IPS-15b (cell line): ENCODE data around the gene KMT2C.
"Not testable (repeated sequence)": the region's sequence is repeated elsewhere in the genome, so short reads cannot be mapped to it uniquely, and the experiment has no call there.

Experiments
- H3K27me3 ChIP-seq: one replicate; pipeline ENCODE4 v1.6.1; 2013; ENCODE audit warnings: low read length; ENCODE audit not compliant: control insufficient read depth, insufficient read depth
- H3K36me3 ChIP-seq: one replicate; pipeline ENCODE4 v1.6.1; 2013; ENCODE audit warnings: low read length; ENCODE audit not compliant: control insufficient read depth, insufficient read depth
- H3K4me1 ChIP-seq: one replicate; pipeline ENCODE4 v1.6.1; 2013; ENCODE audit warnings: mild to moderate bottlenecking, low read length; ENCODE audit not compliant: control insufficient read depth, insufficient read depth
- H3K4me3 ChIP-seq: one replicate; pipeline ENCODE4 v1.5.1; 2013; ENCODE audit warnings: low read depth, low read length
- H3K9ac ChIP-seq: one replicate; pipeline ENCODE4 v1.6.1; 2013; ENCODE audit warnings: low read depth, mild to moderate bottlenecking, low read length
- H3K9me3 ChIP-seq: one replicate; pipeline ENCODE4 v1.6.1; 2013; ENCODE audit warnings: mild to moderate bottlenecking, low read length; ENCODE audit not compliant: control insufficient read depth, insufficient read depth

KMT2C gene

DNA sequence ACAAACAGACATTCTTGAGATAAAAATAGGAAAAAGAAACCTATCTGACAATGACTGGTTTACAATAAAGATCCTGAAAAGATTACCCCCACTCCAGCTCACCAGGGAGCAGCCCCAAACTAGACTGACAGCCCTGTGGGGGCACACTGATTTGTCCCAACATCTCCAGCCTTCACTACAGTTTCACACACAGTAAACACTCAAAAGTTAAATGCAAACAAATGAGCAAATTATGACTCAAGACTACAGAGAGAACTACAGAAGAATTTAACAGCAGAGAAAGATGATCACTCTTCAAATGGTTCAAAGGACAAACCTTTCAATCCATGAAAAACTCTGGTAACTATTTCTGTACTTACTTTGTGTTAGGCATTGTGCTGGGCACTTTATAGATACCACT, 176.2 kb downstream of the KMT2C start:
- H3K27me3 ChIP-seq, H3K36me3 ChIP-seq, H3K4me1 ChIP-seq, H3K9ac ChIP-seq, H3K4me3 ChIP-seq, H3K9me3 ChIP-seq: not testable (repeated sequence)

DNA sequence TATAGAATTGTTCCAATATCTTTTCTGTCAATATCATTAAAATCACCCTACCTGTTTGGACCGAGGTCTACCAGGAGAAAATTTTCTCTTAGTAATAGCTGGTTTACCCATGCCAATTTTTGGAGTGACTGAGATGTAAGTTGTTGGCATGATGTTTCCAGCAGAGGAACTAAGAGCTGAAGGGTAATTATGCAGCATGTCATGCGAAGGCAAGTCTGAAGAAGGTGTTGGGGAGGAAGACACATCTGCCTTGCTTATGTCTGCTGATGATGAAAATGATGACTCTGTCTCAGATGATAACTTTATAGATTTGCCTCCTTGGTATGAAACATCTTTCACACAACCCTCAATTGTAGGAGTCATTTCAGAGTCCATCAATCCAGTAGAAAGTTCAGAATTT, 188.0 kb downstream of the KMT2C start:
- H3K4me1 ChIP-seq, H3K27me3 ChIP-seq, H3K9ac ChIP-seq, H3K9me3 ChIP-seq, H3K4me3 ChIP-seq, H3K36me3 ChIP-seq: not testable (repeated sequence)

DNA sequence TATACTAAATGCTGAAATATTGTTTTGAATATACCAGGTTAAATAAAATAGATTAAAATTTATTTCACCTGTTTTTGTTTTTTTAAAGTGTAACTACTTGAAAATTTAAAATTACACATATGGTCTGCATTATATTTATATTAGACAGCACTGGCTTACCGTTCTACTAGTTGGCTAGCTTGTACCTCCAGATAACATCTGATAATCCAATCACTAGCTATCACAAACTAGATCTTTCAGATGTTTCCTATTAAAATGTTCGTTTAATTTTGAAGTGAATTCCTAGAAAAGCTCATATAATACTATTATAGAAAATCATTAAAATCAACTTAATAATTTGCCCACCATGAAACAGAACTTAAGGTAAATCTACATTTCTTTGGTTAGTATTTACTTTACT, 190.4 kb downstream of the KMT2C start:
- not testable (repeated sequence) for H3K9me3 ChIP-seq, H3K27me3 ChIP-seq, H3K9ac ChIP-seq, H3K4me1 ChIP-seq, H3K36me3 ChIP-seq, H3K4me3 ChIP-seq

DNA sequence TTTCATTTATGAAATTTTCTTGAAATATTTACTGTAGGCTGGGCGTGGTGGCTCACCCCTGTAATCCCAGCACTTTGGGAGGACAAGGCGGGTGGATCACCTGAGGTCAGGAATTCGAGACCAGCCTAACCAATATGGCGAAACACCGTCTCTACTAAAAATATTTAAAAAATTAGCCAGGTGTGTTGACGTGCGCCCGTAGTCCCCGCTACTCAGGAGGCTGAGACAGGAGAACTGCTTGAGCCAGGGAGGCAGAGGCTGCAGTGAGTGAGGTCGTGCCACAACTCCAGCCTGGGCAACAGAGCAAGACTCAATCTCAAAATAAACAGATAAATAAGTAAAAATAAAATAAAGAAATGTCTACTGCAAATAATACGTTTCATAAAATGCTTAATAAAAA, 192.3 kb downstream of the KMT2C start:
- H3K27me3 ChIP-seq, H3K9me3 ChIP-seq, H3K4me1 ChIP-seq, H3K9ac ChIP-seq, H3K4me3 ChIP-seq, H3K36me3 ChIP-seq: not testable (repeated sequence)

DNA sequence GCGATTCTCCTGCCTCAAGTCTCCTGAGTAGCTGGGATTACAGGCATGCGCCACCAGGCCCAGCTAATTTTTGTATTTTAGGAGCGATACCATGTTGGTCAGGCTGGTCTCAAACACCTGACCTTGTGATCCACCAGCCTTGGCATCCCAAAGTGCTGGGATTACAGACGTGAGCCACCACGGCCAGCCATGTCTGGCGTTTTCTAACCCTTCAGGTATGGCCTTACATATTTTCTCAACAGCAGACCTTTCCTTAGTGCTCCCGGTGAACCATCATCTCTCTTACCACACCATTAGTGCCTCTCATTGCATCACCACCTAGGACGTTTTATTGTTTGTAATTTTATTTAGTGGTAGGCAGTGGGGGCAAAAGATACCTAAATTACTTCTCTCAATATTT, 194.5 kb downstream of the KMT2C start:
- not testable (repeated sequence) for H3K9me3 ChIP-seq, H3K27me3 ChIP-seq, H3K4me3 ChIP-seq, H3K36me3 ChIP-seq, H3K4me1 ChIP-seq, H3K9ac ChIP-seq

DNA sequence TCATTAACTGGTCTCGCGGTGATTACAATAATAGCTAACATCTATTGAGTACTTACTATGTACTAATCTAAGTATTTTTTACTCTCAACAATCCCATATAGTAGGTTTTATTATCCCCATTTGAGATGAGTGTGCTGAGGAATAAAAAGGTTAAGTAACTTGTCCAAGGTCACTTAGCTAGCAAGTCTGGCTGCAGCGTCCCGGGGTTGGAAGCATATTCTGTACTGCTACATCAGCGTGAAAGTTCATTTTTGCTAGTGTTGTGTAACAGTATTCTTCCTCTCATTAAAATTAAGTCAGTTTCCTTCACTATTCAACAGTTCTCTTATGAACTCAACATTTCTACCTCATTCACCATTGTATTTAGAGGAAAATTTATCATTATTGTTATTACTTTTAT, 199.5 kb downstream of the KMT2C start:
- H3K4me3 ChIP-seq, H3K4me1 ChIP-seq, H3K9me3 ChIP-seq, H3K27me3 ChIP-seq, H3K36me3 ChIP-seq, H3K9ac ChIP-seq: not testable (repeated sequence)

DNA sequence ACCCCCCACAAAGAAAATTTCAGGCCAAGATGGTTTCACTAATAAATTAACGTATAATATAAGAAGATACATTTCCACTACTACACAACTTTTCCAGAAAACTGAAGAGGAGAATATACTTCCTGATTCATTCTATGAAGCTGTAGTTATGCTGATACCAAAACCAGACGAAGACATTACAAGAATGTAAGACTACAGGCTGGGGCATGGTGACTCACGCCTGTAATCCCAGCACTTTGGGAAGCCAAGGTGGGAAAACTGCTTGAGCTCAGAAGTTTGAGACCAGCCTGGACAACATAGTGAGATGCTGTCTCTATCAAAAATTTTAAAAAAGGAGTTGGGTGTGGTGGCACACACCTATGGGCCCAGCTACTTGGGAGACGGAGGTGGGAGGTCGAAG, 201.4 kb downstream of the KMT2C start:
- H3K27me3 ChIP-seq, H3K4me1 ChIP-seq, H3K9me3 ChIP-seq, H3K4me3 ChIP-seq, H3K9ac ChIP-seq, H3K36me3 ChIP-seq: not testable (repeated sequence)

DNA sequence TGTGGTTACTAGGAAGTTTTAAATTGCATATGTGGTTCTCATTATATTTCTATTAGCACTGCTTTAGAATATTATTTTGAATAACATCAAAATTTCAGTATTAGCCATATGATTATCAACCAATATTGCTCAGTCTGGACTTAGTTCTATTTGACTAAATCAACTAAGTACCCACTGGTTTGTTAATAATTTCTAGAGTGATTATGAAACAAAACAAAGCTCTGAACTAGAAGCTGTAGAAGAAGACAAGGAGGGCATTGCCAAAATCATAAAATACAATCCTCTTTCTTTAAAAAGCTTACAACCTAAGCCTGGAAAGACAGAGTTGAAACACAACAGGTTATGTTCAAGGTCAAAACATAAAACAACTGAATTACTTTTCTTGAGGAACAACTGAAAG, 204.7 kb downstream of the KMT2C start:
- Histone ChIP-seq H3K36me3 (peaks cover 3% of the 10 kb centered on the region), H3K9me3 (no peaks in the 10 kb centered on the region), H3K9ac (no peak overlapping the region), H3K4me1 (no peaks in the 10 kb centered on the region), H3K27me3 (no peaks in the 10 kb centered on the region), H3K4me3 (no peak overlapping the region)

DNA sequence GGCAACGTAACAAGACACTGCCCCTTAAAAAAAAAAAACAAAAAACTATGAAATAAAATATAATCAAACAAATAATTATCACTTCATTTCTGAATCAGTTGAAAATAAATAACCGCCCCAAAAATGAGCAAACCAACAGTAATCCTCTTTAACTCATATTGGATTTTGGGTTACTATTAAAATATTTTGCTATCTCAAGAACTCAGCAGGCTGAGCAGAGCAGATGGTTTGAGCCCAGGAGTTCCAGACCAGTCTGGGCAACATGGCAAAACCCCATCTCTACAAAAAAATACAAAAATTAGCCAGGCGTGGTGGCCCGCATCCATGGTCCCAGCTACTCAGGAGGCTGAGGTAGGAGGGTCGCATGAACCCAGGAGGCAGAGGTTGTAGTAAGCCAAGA, 216.2 kb downstream of the KMT2C start:
- H3K9me3 ChIP-seq, H3K36me3 ChIP-seq, H3K9ac ChIP-seq, H3K4me1 ChIP-seq, H3K4me3 ChIP-seq, H3K27me3 ChIP-seq: not testable (repeated sequence)

DNA sequence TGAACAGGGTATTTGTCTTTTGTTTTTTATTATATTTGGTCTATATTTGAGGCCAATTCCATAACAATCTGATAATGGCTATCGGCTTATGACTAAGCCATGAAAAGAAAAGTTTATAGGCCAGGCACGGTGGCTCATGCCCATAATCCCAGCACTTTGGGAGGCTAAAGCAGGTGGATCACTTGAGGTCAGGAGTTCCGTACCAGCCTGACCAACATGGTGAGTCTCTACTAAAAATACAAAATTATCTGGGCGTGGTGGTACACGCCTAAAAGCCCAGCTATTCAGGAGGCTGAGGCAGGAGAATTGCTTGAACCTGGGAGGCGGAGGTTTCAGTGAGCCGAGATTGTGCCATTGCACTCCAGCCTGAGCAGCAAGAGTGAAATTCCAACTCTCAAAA, 227.0 kb downstream of the KMT2C start:
- H3K36me3 ChIP-seq, H3K4me1 ChIP-seq, H3K4me3 ChIP-seq, H3K9me3 ChIP-seq, H3K9ac ChIP-seq, H3K27me3 ChIP-seq: not testable (repeated sequence)

DNA sequence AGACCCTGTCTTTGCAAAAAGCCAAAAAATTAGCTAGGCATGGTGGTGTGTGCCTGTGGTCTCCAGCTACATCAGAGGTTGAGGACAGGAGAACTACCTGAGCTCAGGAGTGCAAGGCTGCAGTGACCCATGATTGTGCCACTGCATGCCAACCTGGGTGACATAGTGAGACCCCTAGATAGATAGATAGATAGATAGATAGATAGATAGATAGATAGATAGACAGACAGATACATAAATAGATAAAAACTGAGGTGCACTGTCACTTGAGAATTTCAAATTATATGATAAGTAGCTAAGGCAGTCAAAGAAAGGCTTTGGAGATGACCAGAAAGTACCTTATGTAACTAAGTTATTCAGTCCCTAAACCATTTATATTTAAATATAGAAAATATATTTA, 231.4 kb downstream of the KMT2C start:
- H3K4me3 ChIP-seq, H3K9me3 ChIP-seq, H3K27me3 ChIP-seq, H3K36me3 ChIP-seq, H3K4me1 ChIP-seq, H3K9ac ChIP-seq: not testable (repeated sequence)

DNA sequence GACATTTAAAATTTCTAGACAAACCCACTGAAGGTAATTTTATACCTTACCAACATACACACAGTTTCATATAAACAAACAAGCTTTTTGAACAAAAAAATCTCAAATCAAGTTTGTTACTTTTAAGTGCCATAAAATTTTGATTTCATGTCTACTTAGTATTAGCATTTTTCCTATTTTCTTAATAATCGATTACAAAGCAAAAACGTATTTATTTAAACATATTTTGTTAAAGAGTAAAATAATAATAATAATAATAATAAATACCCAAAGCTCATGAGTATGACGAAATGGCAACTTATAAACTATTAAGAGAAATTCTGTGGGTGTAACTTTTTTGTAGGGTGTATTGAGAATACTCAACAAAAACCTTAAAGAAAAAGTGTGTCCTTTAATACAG, 232.7 kb downstream of the KMT2C start:
- H3K9ac ChIP-seq = no peak overlapping the region
- no peaks in the 10 kb centered on the region for H3K9me3 ChIP-seq
- H3K36me3 ChIP-seq = peaks cover 4% of the 10 kb centered on the region
- H3K27me3 ChIP-seq = no peaks in the 10 kb centered on the region
- H3K4me1 ChIP-seq = no peaks in the 10 kb centered on the region
- H3K4me3 ChIP-seq = no peak overlapping the region

DNA sequence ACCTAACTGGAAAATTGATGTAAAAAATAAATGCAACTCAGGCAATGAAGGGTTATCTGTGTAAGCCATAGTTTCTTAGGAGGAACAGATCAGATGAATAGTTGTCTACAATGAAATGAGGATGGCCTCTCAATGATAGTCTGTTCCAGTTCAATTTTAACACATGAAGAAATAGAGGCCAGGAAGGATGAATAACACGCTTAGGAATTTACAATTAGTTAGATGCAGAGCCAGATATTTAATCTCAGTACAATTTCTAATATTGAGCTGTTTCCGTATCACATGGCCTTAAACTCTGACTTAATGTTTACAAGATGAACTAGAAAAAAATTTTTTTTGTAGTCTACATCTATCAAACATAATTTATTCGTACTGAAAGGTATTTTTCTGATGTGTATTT, 233.7 kb downstream of the KMT2C start:
- Histone ChIP-seq H3K9ac (no peak overlapping the region), H3K27me3 (no peaks in the 10 kb centered on the region), H3K4me3 (no peak overlapping the region), H3K9me3 (no peaks in the 10 kb centered on the region), H3K36me3 (peaks cover 4% of the 10 kb centered on the region), H3K4me1 (no peaks in the 10 kb centered on the region)
